Choroid plexus epithelial cell (primary cell): ENCODE measurements around the gene STIM2.
"Not testable (repeated sequence)": the region's sequence is repeated elsewhere in the genome, so short reads cannot be mapped to it uniquely, and the experiment has no call there.

Experiments
- DNase-seq: peaks from one replicate; pipeline ENCODE4 v3.0.0-alpha.2; 2010; ENCODE audit warnings: low read depth
- H3K4me3 ChIP-seq: 2 replicates; pipeline ENCODE4 v1.5.1; 2011; ENCODE audit warnings: low read depth, mild to moderate bottlenecking, control low read depth, low read length, moderate library complexity
- TF ChIP-seq, protein P1 (sequence below): conservative IDR thresholded peaks from 2 replicates; pipeline ENCODE4 v1.5.1; 2011; ENCODE audit warnings: low read depth, mild to moderate bottlenecking, control low read depth, inconsistent platforms, low read length, moderate library complexity

Gene STIM2

DNA sequence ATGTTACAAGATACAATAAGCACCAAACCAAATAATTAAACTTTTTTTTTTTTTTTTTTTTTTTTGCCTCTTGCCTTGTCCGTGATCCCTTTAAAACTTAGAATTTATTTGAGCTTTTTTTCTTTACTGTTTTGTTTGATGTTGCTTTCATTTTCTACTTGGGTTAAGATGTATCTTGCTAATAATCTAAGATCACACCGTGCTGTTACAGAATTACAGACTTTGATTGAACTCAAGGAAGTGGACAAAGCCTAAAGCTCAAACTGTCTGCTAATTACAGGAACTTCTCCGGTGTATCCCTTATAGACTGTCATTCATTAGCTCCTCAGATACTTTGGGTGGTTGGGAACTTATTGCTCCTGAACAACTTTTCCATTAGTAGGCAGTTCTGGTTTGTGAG is 26.5 kb downstream of the STIM2 start:
- H3K4me3 ChIP-seq = no peak overlapping the region
- DNase-seq = no peak
- TF ChIP-seq, protein P1, sequence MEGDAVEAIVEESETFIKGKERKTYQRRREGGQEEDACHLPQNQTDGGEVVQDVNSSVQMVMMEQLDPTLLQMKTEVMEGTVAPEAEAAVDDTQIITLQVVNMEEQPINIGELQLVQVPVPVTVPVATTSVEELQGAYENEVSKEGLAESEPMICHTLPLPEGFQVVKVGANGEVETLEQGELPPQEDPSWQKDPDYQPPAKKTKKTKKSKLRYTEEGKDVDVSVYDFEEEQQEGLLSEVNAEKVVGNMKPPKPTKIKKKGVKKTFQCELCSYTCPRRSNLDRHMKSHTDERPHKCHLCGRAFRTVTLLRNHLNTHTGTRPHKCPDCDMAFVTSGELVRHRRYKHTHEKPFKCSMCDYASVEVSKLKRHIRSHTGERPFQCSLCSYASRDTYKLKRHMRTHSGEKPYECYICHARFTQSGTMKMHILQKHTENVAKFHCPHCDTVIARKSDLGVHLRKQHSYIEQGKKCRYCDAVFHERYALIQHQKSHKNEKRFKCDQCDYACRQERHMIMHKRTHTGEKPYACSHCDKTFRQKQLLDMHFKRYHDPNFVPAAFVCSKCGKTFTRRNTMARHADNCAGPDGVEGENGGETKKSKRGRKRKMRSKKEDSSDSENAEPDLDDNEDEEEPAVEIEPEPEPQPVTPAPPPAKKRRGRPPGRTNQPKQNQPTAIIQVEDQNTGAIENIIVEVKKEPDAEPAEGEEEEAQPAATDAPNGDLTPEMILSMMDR = no peak

DNA sequence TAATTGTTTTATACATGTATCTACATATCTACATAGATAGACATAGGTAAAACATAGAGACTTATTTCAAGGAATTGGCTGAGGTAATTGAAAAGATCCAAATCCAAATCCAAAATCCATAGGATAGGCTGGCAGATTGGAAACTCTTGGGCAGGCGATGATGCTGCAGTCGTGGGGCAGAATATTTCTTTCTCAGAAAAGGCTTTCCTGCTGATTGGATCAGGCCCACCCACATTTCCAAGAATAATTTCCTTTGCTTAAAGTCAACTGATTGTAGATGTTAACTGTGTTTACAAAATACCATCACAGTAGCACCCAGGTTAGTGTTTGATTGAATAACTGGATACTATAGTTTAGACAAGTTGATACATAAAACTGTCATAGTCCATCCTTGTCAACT is 27.2 kb downstream of the STIM2 start:
- no peak overlapping the region for H3K4me3 ChIP-seq
- no peak for DNase-seq
- TF ChIP-seq, protein P1 = no peak

DNA sequence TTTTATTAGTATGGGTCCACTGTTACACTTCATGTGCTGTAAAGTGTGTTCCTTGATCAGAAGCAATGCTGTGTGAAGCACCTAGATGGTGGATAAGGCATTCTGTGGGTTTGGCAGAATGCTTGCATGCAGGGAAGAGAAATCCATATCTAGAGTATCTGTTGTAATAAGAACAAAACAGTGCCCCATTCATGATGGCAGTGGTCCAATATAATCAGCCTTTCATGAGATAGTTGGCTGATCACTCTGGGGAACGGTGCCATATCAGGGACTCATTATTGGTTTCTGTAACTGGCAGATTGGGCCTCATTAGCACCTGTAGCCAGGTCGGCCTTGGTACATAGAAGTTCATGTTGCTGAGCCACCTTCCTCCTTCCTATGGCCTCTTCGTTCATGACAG is 28.7 kb downstream of the STIM2 start:
- TF ChIP-seq, protein P1 = no peak
- no peak for DNase-seq
- H3K4me3 ChIP-seq = no peak overlapping the region

DNA sequence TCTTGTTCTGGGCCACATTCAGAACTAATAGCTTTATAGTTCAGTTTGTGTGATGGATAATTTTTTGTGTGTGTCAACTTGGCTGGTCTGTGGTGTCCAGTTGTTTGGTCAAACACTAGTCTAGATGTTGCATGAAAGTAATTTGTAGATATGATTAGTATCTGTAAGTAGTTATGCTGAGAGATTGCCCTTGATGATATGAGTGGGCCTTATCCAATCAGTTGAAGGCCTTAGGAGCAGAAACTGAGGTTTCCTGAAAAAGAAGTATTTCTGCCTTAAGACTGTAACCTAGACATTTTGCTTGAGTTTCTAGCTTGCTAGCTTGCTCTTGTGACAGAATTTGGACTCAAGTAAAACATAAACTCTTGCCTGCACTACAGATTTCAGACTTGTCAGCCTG is 30.4 kb downstream of the STIM2 start:
- DNase-seq = no peak
- H3K4me3 ChIP-seq = no peak overlapping the region
- TF ChIP-seq, protein P1 = no peak

DNA sequence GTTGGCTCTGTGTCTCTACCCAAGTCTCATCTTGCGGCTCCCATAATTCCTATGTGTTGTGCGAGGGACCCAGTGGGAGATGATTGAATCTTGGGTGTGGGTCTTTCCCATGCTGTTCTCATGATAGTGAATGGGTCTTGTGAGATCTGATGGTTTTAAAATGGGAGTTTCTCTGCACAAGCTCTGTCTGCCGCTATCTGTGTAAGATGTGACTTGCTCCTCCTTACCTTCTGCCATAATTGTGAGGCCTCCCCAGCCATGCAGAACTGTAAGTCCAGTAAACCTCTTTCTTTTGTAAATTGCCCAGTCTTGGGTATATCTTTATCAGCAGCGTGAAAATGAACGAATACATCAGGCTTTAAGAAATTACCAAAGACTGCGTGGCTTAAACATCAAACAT is 31.2 kb downstream of the STIM2 start:
- no peak overlapping the region for H3K4me3 ChIP-seq
- TF ChIP-seq, protein P1 = no peak
- no peak for DNase-seq

DNA sequence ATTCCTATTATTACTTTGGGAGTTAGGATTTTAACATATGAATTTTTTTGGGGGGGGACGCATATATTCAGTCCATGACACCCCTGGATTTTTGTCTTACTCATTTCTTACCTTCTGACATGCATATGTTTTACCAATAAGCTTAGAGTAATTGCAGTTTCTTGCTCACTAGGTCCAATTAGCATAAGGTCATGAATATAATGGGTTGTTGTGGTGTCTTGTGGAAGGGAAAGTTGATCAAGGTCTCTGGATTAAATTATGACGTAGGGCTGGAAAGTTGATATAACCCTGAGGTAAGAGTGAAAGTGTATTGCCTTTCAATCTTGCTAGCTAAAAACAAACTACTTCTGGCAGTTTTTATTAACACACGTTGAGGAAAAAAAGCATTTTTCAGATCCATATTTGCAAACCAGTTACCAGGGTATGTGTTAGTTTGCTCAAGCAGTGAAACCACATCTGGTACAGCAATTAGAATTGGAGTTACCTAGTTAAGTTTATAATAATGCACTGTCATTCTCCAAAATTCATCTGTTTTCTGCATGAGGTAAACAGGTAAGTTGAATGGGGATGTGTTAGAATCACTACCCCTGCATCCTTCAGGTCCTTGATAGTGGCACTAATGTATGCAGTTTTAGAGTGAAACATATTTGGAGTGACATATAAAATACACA is 32.0 kb downstream of the STIM2 start:
- DNase-seq = no peak
- TF ChIP-seq, protein P1 = no peak
- H3K4me3 ChIP-seq = no peak overlapping the region

DNA sequence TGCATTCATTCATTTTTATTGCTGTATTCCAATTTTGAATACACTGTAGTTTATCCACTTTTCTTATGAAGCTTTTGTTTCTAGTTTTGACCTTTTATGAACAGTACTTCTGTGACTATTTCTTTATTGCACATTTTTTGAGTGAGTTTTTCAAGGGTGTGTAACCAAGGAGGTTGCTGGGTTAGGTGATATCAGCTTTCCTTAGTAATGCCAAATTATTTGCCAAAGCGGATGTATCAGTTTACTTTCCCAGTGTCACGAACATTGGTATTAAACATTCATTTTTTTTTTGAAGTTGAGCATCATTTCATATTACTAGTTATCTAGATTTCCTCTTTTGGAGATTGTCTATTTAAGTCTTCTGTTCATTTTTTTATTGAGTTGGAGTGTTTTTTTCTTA is 32.9 kb downstream of the STIM2 start:
- no peak for DNase-seq
- TF ChIP-seq, protein P1 = no peak
- H3K4me3 ChIP-seq = no peak overlapping the region

DNA sequence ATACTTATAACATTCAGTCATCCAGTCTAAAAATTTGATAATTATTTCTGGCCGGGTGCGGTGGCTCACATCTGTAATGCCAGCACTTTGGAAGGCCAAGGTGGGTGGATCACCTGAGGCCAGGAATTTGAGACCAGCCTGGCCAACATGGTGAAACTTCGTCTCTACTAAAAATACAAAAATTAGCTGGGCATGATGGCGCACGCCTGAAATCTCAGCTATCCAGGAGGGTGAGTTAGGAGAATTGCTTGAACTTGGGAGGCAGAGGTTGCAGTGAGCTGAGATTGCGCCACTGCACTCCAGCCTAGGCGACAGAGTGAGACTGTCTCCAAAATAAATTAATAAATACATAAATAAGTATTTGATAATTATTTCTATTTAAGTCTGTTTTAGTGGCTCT is 34.2 kb downstream of the STIM2 start:
- DNase-seq, H3K4me3 ChIP-seq: not testable (repeated sequence)
